ENCODE results near the gene EGLN1.

Gene EGLN1

GRCh38 chr1:231418101-231418740, 3.9 kb downstream of the EGLN1 start:
- TF ChIP-seq TEAD4 (IDR thresholded peaks at IDR 0.05), result no peak
- TF ChIP-seq ZBTB7A (IDR thresholded peaks at IDR 0.05; ENCODE audit: low read depth), result no peak
- no peak for TF ChIP-seq MAX (IDR thresholded peaks at IDR 0.05)
- TF ChIP-seq EP300 (IDR thresholded peaks at IDR 0.05; ENCODE audit: borderline replicate concordance), result no peak
- TF ChIP-seq YY1 (IDR thresholded peaks at IDR 0.05; ENCODE audit: low read depth), result no peak
- no peak for TF ChIP-seq TCF12 (IDR thresholded peaks at IDR 0.05; ENCODE audit: low read depth)
- TF ChIP-seq CEBPB (IDR thresholded peaks at IDR 0.05), result no peak
- no peak for TF ChIP-seq NFIC (IDR thresholded peaks at IDR 0.05)
- no peak for TF ChIP-seq TAF1 (IDR thresholded peaks at IDR 0.05; ENCODE audit: low read depth)

DNA sequence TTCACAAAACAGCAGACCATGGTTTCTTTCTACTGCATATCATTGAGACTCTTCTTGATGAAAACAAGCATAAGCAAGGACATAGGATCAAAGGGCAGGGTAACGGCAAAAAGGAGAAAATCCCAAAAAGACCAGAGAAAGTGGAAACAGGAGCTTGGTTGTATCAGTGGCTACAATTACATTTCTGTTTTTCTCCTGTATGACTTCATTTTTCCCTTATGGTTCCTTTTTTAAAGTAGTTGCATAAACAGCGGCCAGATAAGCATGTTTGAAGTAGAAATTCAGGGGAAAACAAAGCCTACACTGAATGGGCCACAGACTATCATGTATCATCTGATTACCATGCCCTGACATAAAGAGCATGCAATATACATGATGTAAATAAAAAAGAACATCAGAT, 4.6 kb downstream of the EGLN1 start:
- TF ChIP-seq CREB1 (IDR thresholded peaks at IDR 0.05; ENCODE audit: low read depth) (no peak), ZBTB7A (IDR thresholded peaks at IDR 0.05; ENCODE audit: low read depth) (no peak), TEAD4 (IDR thresholded peaks at IDR 0.05) (no peak), NFIC (IDR thresholded peaks at IDR 0.05) (no peak), TAF1 (IDR thresholded peaks at IDR 0.05; ENCODE audit: low read depth) (no peak), EP300 (IDR thresholded peaks at IDR 0.05; ENCODE audit: borderline replicate concordance) (no peak)
- TF ChIP-seq, protein P1, sequence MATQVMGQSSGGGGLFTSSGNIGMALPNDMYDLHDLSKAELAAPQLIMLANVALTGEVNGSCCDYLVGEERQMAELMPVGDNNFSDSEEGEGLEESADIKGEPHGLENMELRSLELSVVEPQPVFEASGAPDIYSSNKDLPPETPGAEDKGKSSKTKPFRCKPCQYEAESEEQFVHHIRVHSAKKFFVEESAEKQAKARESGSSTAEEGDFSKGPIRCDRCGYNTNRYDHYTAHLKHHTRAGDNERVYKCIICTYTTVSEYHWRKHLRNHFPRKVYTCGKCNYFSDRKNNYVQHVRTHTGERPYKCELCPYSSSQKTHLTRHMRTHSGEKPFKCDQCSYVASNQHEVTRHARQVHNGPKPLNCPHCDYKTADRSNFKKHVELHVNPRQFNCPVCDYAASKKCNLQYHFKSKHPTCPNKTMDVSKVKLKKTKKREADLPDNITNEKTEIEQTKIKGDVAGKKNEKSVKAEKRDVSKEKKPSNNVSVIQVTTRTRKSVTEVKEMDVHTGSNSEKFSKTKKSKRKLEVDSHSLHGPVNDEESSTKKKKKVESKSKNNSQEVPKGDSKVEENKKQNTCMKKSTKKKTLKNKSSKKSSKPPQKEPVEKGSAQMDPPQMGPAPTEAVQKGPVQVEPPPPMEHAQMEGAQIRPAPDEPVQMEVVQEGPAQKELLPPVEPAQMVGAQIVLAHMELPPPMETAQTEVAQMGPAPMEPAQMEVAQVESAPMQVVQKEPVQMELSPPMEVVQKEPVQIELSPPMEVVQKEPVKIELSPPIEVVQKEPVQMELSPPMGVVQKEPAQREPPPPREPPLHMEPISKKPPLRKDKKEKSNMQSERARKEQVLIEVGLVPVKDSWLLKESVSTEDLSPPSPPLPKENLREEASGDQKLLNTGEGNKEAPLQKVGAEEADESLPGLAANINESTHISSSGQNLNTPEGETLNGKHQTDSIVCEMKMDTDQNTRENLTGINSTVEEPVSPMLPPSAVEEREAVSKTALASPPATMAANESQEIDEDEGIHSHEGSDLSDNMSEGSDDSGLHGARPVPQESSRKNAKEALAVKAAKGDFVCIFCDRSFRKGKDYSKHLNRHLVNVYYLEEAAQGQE (IDR thresholded peaks at IDR 0.05; ENCODE audit: low read depth), result no peak

DNA sequence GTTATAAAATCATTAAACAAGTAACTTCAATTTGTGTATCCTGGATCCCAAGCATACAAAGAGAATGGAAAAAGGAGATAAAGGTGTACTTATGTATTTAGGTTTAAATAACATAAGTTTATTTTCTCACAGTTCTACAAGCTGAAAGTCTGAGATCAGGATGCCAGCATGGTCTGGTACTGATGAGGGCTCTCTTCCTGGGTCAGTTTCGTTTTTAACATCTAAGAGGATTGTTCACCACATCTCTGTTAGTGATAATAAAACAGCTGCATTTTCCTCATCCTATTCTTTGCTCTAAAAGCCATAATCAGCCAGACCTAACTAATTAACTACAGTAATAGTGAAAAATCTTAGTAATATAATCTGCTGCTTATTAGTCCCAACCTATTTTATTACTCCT, 5.2 kb downstream of the EGLN1 start:
- TF ChIP-seq ZBTB7A (IDR thresholded peaks at IDR 0.05; ENCODE audit: low read depth) (no peak), USF1 (IDR thresholded peaks at IDR 0.05) (no peak), NFIC (IDR thresholded peaks at IDR 0.05) (no peak), YY1 (IDR thresholded peaks at IDR 0.05; ENCODE audit: low read depth) (no peak), RAD21 (IDR thresholded peaks at IDR 0.05; ENCODE audit: low read depth) (no peak), MAX (IDR thresholded peaks at IDR 0.05) (no peak), TCF12 (IDR thresholded peaks at IDR 0.05; ENCODE audit: low read depth) (no peak), TEAD4 (IDR thresholded peaks at IDR 0.05) (no peak), FOXM1 (IDR thresholded peaks at IDR 0.05; ENCODE audit: borderline replicate concordance, low read depth) (no peak)
- TF ChIP-seq, protein P1 (IDR thresholded peaks at IDR 0.05; ENCODE audit: low read depth), result no peak

DNA sequence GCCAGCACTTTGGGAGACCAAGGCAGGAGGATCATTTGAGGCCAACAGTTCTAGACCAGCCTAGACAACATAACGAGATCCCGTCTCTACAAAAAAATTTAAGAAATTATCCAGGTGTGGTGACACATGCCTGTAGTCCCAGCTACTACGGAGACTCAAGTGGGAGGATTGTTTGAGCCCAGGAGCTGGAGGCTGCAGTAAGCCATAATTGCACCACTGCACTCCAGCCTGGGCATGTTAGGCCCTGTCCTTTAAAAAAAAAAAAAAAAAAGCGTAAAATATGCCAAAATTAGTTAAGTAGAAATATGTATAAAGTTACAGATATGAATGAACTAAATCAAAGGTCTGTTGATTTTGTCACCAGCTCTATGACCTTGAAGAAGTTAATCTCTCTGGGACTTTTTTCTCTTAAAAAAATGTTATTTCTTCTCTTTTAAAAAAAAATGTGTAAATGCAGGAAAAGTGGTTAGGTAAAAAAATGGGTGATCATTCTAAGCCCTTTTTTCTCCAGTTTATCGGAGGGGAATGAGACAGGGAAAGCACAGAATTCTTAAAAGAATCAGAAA, 7.0 kb downstream of the EGLN1 start:
- TF ChIP-seq ZBTB7A (IDR thresholded peaks at IDR 0.05; ENCODE audit: low read depth) (no peak), RAD21 (IDR thresholded peaks at IDR 0.05; ENCODE audit: low read depth) (no peak), CEBPB (IDR thresholded peaks at IDR 0.05) (no peak), EP300 (IDR thresholded peaks at IDR 0.05; ENCODE audit: borderline replicate concordance) (no peak), USF1 (IDR thresholded peaks at IDR 0.05) (no peak)
- TF ChIP-seq, protein P1 (IDR thresholded peaks at IDR 0.05; ENCODE audit: low read depth), result no peak
